Measurements from ENCODE around the gene MPP4. TPM values are rescaled to one million over a fixed set of nuclear protein-coding genes. Genes with fewer than 3 reads are reported as not detected.

MPP4 gene
- polyA plus RNA-seq, 10 donors: 0.11 to 0.49 (median 0.14) TPM; not detected in 1

DNA sequence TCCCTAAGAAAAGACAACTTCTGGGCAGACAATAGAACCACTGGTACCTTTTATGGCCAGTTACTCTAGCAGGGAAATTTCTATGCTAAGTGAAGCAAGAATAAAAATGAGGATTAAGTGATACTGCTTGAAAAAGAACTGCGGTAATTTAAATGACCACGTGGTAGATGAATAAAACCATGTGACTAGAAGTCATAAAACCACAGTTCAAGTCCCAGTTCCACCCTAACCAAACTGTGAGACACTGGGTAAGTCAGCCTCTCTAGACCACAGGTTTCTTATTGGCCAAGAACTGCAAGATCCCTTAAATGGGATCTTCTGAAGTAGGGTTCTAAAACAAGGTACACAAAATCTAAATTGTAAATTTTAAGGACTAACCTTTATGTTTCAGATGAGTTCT lies 67.9 kb downstream of the MPP4 start:
- no peak for DNase-seq

DNA sequence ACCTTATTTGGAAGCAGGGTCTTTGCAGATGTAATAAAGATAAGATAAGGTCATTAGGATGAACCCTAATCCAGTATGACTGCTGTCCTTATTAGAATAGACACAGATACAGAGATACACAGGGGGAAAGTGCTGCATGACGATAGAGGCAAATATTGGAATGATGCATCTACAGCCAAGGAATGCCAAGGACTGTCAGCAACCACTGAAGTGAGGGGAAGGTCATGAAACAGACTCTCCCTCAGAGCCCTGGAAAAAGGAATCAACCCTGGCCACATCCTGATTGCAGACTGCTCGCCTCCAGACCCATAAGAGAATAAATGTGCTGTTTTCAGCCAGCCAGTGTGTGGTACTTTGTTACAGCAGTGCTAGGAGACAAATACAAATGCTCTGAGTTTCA lies 69.9 kb downstream of the MPP4 start:
- DNase-seq: no peak

DNA sequence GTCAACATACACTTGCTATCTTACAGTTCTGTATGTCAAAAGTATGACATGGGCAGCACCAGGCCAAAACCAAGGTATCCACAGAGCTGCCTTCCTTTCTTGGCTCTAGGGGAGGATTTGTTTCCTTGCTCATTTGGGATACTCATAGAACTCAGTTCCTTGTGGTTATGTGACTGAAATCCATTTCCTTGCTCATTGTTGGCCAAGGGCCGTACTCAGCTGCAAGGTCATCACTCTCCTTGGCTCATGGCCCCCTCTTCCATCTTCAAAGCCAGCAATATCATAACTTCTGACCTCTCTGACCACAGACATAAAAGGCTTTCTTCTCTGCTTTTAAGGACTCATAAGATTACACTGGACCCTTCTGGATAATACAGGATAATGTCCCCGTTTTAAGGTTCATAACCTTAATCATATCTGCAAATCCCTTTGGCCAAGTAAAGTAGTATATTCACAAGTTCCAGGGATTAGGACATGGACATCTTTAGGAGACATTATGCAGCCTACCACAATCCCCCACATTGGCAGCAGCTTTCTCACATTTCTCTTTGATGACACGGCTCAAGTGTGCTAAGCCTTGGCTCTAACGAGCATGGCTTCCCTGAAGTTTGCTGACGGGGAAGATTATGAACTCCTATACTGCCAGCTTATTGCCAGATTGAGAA lies 76.0 kb downstream of the MPP4 start:
- no peak for DNase-seq

DNA sequence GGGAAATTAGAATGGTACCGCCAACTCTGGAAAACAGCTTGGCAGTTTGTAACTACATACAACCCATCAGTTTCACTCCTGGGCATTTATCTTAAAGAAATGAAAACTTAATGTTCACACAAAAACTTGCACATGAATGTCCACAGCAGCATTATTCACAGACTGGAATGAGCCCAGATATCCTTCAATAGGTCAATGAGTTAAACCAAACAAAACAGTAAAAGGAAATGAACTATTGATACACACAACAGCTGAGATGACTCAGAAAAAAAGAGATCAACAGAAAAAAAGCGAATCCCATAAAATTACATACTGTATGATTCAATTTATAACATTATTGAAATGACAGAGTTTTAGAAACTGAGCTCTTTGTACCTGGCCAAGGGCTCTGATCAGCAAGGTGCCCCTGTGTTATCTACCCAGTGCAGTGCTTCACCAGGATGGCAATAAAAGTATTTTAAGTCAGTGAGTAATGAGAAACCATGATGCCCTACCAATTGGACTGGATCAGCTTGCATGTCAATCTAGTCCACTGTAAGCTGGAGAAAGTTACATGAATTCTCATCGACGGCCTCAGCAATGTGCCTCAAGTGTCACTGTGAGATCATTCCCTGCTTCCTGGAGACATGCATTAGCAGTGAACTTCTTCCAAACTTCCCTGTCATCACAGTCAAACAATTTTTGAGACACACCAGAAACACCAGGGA lies 77.0 kb downstream of the MPP4 start:
- no peak for DNase-seq

DNA sequence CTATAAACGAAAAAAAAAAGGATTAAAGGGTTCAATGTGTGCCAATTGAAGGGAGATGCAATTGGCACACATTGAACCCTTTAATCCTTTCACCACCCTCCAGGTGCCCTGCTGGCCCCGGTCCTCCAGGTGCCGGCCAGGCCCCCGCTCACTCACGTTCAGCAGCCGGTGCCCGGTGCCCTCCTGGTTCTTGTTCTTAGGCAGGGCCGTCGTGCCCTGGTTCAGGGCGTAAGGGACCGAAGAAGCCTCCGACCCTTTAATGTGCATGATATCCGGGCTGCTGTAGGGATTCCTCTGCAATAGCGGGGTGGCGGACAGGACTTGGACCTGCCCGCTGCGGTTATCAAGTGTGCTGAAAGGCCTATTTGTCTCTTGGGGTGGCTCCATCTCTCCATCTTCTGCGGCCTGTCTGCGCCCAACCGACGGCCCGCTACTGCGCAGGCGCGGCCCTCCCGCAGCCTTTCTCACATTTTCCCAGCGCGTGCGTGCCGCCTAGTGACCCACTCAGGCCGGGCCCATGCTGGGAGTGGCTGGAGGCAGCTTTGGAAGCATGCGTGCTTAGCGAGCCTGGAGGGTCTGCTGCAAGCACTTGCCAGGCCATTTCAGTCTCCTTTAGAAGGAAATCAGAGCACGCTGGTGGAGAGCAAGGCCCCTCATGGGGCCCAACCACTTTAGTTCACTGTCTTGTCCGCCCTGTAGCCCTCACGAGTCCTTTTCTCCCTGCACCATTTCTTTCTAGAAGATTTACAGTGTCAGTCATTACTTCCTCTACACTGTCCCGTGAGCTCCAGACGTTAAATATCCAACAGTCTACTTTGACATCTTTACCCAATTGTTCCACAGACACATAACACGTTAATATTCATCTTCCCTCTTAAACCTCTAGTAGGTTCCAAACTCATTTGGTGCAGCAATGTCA lies 79.4 kb downstream of the MPP4 start:
- peak; percentile 64 to 89 (median 74) for DNase-seq

DNA sequence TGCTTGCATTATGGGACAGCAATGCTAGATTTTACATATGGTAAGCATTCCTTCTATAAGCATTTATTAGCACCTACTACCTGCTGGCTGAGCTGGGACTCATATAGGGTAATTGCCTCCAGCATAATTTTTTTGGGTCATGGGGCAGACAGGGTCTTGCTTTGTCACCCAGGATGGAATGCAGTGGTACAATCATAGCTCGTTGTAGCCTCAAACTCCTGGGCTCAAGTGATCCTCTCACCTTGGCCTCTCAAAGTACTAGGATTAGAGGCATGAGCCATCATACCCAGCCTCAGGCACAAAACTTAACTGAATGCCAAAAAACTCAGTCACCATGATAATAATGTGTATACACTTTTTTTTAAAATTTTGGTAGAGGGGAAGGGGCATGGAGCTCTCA lies 90.4 kb downstream of the MPP4 start:
- DNase-seq: no peak

DNA sequence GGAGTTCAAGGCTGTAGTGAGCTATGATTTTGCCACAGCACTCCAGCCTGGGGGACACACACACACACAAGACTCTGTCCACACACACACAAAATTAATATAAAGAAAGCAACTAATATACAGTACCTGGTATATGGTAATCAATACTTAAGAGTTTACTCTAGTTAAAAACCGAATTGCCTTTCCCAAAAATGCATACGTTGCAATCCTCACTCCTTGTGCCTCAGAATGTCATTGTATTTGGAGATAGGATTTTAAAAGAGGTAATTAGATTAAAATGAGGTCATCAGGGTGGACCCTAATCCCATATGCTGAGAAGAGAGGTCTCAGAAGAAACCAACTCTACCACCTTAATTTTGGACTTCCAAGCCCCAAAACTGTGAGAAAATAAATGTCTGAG lies 90.9 kb downstream of the MPP4 start:
- no peak for DNase-seq

DNA sequence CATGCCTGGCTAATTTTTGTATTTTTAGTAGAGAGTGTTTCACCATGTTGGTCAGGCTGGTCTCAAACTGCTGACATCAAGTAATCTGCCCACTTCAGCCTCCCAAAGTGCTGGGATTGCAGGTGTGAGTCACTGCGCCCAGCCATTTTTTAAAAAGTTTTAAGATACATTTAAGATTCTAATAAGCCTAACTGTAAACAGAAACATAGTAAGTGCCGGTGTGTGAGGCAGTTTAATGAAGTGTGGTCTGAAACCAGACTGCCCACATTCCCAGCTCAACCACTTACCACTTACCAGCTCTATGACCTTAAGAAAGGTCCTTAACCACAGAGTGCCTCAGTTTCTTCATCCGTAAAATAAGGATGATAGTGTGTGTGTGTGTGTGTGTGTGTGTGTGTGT lies 97.5 kb downstream of the MPP4 start:
- DNase-seq: no peak

DNA sequence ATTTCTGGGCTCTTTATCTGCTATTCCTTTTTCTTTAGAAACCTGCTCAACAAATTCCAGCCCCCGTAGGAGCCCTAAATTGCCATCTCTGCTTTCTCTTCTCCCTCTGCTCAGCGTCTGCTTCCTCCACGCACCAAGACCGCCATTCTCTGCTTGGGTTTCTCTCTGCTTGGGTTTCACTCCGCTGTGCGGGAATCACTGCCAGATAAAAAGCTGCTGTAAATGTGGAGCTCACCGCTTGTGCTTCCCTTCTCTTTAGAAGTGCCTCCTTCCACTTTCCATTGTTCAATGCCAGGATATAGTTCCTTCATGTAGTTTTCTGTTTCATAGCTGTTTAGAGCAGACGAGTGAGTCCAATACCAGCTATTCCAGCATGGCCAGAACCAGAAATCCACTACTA lies 101.0 kb downstream of the MPP4 start:
- DNase-seq: peak in 2 of 3 donors; percentile 21 to 57

Other genes with a start within 250 kb of the MPP4 start
- 10 to 100 TPM; 26.0 to 37.4 (median 32.3) TPM for gene TRAK2, start 247.2 kb downstream of the MPP4 start, polyA plus RNA-seq (ENCODE audit: insufficient read length in 10 of 10)
- gene STRADB, start 246.9 kb downstream of the MPP4 start, polyA plus RNA-seq (ENCODE audit: insufficient read length in 10 of 10): 10 to 100 TPM; 37.3 to 95.5 (median 50.8) TPM
- gene TMEM237, start 55.1 kb downstream of the MPP4 start, polyA plus RNA-seq (ENCODE audit: insufficient read length in 10 of 10): 10 to 100 TPM; 33.0 to 47.1 (median 38.3) TPM
- gene ALS2, start 82.3 kb upstream of the MPP4 start, polyA plus RNA-seq (ENCODE audit: insufficient read length in 10 of 10): 10 to 100 TPM; 12.6 to 20.2 (median 17.6) TPM
- 1 to 10 TPM in 7 of 10 donors, under 1 TPM in 3; 0.67 to 2.7 (median 1.2) TPM for gene CDK15, start 107.9 kb upstream of the MPP4 start, polyA plus RNA-seq (ENCODE audit: insufficient read length in 10 of 10)